GM21360 (cell line): ENCODE data around the gene DDX39B.
"Not testable (repeated sequence)": the region's sequence is repeated elsewhere in the genome, so short reads cannot be mapped to it uniquely, and the experiment has no call there.

Source experiments
- ATAC-seq: cut with Tn5 transposase; IDR thresholded peaks from one replicate; pipeline ENCODE4 v1.9.1; 2021; ENCODE audit warnings: mild to moderate bottlenecking, moderate library complexity; ENCODE audit not compliant: unreplicated experiment

DDX39B gene

GRCh38 chr6:31575952-31576685 is 34.3 kb upstream of the DDX39B start:
- no peak for ATAC-seq

- no peak for ATAC-seq
Measured at GRCh38 chr6:31575335-31575901, 33.6 kb upstream of the DDX39B start, which contains the start of gene TNF. TNF (plus strand) TSS chr6:31575565; CDS start chr6:31575742, 177 bp downstream.

GRCh38 chr6:31574106-31575061 is 32.6 kb upstream of the DDX39B start:
- no peak for ATAC-seq

- ATAC-seq = no peak
Measured at GRCh38 chr6:31573239-31574105, 31.7 kb upstream of the DDX39B start.

- ATAC-seq = peak; percentile 33
Measured at GRCh38 chr6:31572041-31572911, 30.5 kb upstream of the DDX39B start, which contains the start of gene LTA. LTA (plus strand) TSS chr6:31572289; CDS start chr6:31572743, 454 bp downstream.

GRCh38 chr6:31569861-31570536 is 28.2 kb upstream of the DDX39B start:
- no peak for ATAC-seq

GRCh38 chr6:31568537-31568961 is 26.7 kb upstream of the DDX39B start:
- peak; percentile 55 for ATAC-seq

- ATAC-seq = no peak
Measured at GRCh38 chr6:31567531-31568370, 25.9 kb upstream of the DDX39B start.

- no peak for ATAC-seq
Measured at GRCh38 chr6:31560697-31561058, 18.9 kb upstream of the DDX39B start.

GRCh38 chr6:31559958-31560696 is 18.3 kb upstream of the DDX39B start:
- peak; percentile 39 for ATAC-seq

- no peak for ATAC-seq
Measured at GRCh38 chr6:31559606-31559957, 17.8 kb upstream of the DDX39B start.

- no peak for ATAC-seq
Measured at GRCh38 chr6:31558631-31559500, 17.1 kb upstream of the DDX39B start.

GRCh38 chr6:31558318-31558625 is 16.5 kb upstream of the DDX39B start:
- ATAC-seq = no peak

GRCh38 chr6:31557443-31558317 is 15.9 kb upstream of the DDX39B start:
- ATAC-seq = no peak

- no peak for ATAC-seq
Measured at GRCh38 chr6:31556307-31556706, 14.5 kb upstream of the DDX39B start.

GRCh38 chr6:31551371-31551770 is 9.6 kb upstream of the DDX39B start:
- ATAC-seq = not testable (repeated sequence)
